PC-9 (cell line): ENCODE results near the gene SLC29A4. TPM values are rescaled to one million over a fixed set of nuclear protein-coding genes. Genes with fewer than 3 reads are reported as not detected.
"Not testable (repeated sequence)": the region's sequence is repeated elsewhere in the genome, so short reads cannot be mapped to it uniquely, and the experiment has no call there.

ENCODE experiments used
- BruUV-seq: library from RNA; stranded (reverse); fragments of 400-500 nt; replicated peaks from 2 replicates; lab custom pipeline; 2021; lab: Mats Ljungman, UMichigan
- CTCF ChIA-PET: fragments of 300-600 bp; sonication (Branson Sonifier 250); formaldehyde crosslinking; loops from one replicate; lab custom pipeline; 2022; ENCODE audit warnings: antibody characterized with exemption; lab: Charles Lee
- POLR2A ChIA-PET: fragments of 300-600 bp; sonication (Branson Sonifier 250); formaldehyde crosslinking; loops from one replicate; lab custom pipeline; 2022; ENCODE audit warnings: antibody characterized with exemption; ENCODE audit not compliant: unreplicated experiment; lab: Charles Lee
- DNase-seq, 2 experiments: peaks; one replicate each; pipeline versions ENCODE4 v3.0.0 to v3.0.0-alpha.2; 2015 to 2022; ENCODE audit warnings: mixed read lengths in 1 of 2
- H2AFZ ChIP-seq: fragments of 200-600 bp; sonication (generic); 2 replicates; pipeline ENCODE4 v1.8.1; 2017; ENCODE audit warnings: antibody characterized with exemption
- H3F3A ChIP-seq: fragments of 200-600 bp; sonication (generic); 2 replicates; pipeline ENCODE4 v1.8.1; 2017; ENCODE audit warnings: antibody characterized with exemption, mild to moderate bottlenecking, low read depth; ENCODE audit not compliant: insufficient read depth
- H3K27ac ChIP-seq: fragments of 200-600 bp; sonication (generic); 2 replicates; pipeline ENCODE4 v1.6.1; 2016; ENCODE audit warnings: mixed run types
- H3K27me3 ChIP-seq: fragments of 200-600 bp; sonication (generic); 2 replicates; pipeline ENCODE4 v1.6.1; 2016; ENCODE audit warnings: low read depth, mixed run types; ENCODE audit not compliant: insufficient read depth
- H3K36me3 ChIP-seq: fragments of 200-600 bp; sonication (generic); 2 replicates; pipeline ENCODE4 v1.6.1; 2016; ENCODE audit warnings: low read depth, mixed run types
- H3K4me1 ChIP-seq: fragments of 200-600 bp; sonication (generic); replicated peaks from 2 replicates; pipeline ENCODE4 v1.6.1; 2016; ENCODE audit warnings: mixed run types; ENCODE audit not compliant: insufficient read depth
- H3K4me2 ChIP-seq: fragments of 200-600 bp; sonication (generic); 2 replicates; pipeline ENCODE4 v1.6.1; 2017; ENCODE audit warnings: mixed run types
- H3K4me3 ChIP-seq: fragments of 200-600 bp; sonication (generic); 2 replicates; pipeline ENCODE4 v1.6.1; 2016; ENCODE audit warnings: mixed run types
- H3K79me2 ChIP-seq: fragments of 200-600 bp; sonication (generic); 2 replicates; pipeline ENCODE4 v1.6.1; 2017; ENCODE audit warnings: low read depth, mixed run types
- H3K9me2 ChIP-seq: fragments of 200-600 bp; sonication (generic); 2 replicates; pipeline ENCODE4 v1.8.1; 2017; ENCODE audit warnings: mild to moderate bottlenecking; ENCODE audit not compliant: insufficient read depth
- H3K9me3 ChIP-seq: fragments of 200-600 bp; sonication (generic); 2 replicates; pipeline ENCODE4 v1.8.1; 2016; ENCODE audit warnings: low read depth; ENCODE audit not compliant: insufficient read depth
- H4K20me1 ChIP-seq: fragments of 200-600 bp; sonication (generic); 2 replicates; pipeline ENCODE4 v1.8.1; 2017; ENCODE audit not compliant: insufficient read depth
- EZH2 ChIP-seq: fragments of 200-600 bp; sonication (generic); IDR thresholded peaks from 2 replicates; pipeline ENCODE4 v1.8.0; 2017; ENCODE audit warnings: antibody characterized with exemption, low read depth
- intact Hi-C: fragments of 100-400 bp; cut with micrococcal nuclease; formaldehyde crosslinking; loops from one replicate; pipeline ENCODE4 v1.10.0; 2022; ENCODE audit not compliant: unreplicated experiment
- total RNA-seq: library from RNA; stranded (reverse); gene quantifications from 2 replicates; pipeline ENCODE4 v1.2.3, GENCODE V29; 2021
- TF ChIP-seq, protein P1 (sequence below): fragments of 200-600 bp; sonication (generic); conservative IDR thresholded peaks from 2 replicates; pipeline ENCODE4 v1.6.1; 2017; ENCODE audit warnings: mixed run types, antibody characterized with exemption, mild to moderate bottlenecking, moderate library complexity

The SLC29A4 gene
- total RNA-seq, 1 experiment from 2014 or later, result 7.9 TPM

DNA sequence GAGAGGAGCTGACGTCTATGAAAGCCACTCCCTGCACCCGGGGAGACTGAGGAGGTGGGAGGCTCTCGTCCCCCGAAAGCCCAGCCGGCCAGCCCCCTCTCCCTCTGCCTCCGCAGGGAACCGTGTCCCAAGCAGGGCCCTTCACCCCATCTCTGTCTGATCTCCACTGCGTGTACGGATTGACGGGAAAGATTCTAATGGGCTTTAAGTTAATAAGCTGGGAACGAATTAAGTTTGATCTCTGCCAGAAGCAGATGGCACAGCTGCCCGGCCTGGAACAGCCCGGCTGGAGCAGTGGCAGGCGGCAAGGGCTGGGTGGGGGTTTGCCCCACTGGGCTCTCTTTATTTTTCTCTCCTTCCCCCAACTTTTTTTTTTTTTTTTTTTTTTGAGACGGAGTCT, 6.1 kb upstream of the SLC29A4 start:
- Histone ChIP-seq H4K20me1 (no peaks in the 10 kb centered on the region), H3F3A (0 out of 2 replicates have a peak, but pooled peaks cover 5% of the 10 kb centered on the region), H3K4me1 (no peaks in the 10 kb centered on the region), H3K27ac (no peak overlapping the region), H3K9me2 (no peaks in the 10 kb centered on the region), H3K4me2 (no peak overlapping the region), H3K27me3 (peaks cover 52% of the 10 kb centered on the region; the same call in 1 of the 2 replicates), H2AFZ (no peak overlapping the region), H3K4me3 (no peak overlapping the region), H3K9me3 (no peaks in the 10 kb centered on the region), H3K36me3 (no peaks in the 10 kb centered on the region), H3K79me2 (no peaks in the 10 kb centered on the region)
- CTCF ChIA-PET, result no interaction called here
- no peak for DNase-seq
- POLR2A ChIA-PET, result no interaction called here
- intact Hi-C loops, result no loop called here
- no TSS peak for BruUV-seq
- TF ChIP-seq, protein P1, sequence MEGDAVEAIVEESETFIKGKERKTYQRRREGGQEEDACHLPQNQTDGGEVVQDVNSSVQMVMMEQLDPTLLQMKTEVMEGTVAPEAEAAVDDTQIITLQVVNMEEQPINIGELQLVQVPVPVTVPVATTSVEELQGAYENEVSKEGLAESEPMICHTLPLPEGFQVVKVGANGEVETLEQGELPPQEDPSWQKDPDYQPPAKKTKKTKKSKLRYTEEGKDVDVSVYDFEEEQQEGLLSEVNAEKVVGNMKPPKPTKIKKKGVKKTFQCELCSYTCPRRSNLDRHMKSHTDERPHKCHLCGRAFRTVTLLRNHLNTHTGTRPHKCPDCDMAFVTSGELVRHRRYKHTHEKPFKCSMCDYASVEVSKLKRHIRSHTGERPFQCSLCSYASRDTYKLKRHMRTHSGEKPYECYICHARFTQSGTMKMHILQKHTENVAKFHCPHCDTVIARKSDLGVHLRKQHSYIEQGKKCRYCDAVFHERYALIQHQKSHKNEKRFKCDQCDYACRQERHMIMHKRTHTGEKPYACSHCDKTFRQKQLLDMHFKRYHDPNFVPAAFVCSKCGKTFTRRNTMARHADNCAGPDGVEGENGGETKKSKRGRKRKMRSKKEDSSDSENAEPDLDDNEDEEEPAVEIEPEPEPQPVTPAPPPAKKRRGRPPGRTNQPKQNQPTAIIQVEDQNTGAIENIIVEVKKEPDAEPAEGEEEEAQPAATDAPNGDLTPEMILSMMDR, result no peak
- no peak for TF ChIP-seq EZH2

DNA sequence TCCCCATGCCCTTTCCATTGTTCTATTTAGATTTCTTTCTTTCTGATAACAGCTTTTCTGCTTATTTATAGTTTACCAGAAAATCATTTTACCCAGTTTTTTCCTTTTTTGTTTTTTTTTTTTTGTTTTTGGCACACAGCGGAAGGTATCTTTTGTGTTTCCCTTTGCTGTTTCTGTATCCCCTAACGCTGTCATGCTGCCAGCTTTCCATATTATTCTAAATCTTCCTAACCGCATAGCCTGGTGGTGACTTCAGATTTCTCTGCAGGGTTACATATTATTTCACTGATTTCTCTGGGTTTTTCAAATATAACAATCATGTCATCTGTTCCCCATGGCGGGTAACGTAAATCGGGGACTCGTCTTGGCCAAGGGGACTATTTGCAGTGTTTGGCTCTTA, 4.0 kb upstream of the SLC29A4 start:
- no peak for DNase-seq
- no peak overlapping the region for H2AFZ ChIP-seq
- no peaks in the 10 kb centered on the region for H3K79me2 ChIP-seq
- H3K4me3 ChIP-seq, result no peak overlapping the region
- 0 out of 2 replicates have a peak, but pooled peaks cover 5% of the 10 kb centered on the region for H3F3A ChIP-seq
- peaks cover 38% of the 10 kb centered on the region; the same call in 1 of the 2 replicates for H3K27me3 ChIP-seq
- no peak overlapping the region for H3K4me2 ChIP-seq
- no peaks in the 10 kb centered on the region; the same call in 1 of the 2 replicates for H3K4me1 ChIP-seq
- H3K9me2 ChIP-seq, result no peaks in the 10 kb centered on the region
- POLR2A ChIA-PET, result interaction anchor here (0.7 kb wide), 1 partner anchor 102 kb away, joined by 3 read pairs; no protein-coding TSS in a partner anchor
- TF ChIP-seq EZH2, result no peak
- TF ChIP-seq, protein P1, result no peak
- CTCF ChIA-PET, result no interaction called here
- no peaks in the 10 kb centered on the region for H4K20me1 ChIP-seq
- no TSS peak for BruUV-seq
- no peaks in the 10 kb centered on the region for H3K9me3 ChIP-seq
- no peak overlapping the region for H3K27ac ChIP-seq
- intact Hi-C loops, result no loop called here
- H3K36me3 ChIP-seq, result no peaks in the 10 kb centered on the region

- CTCF ChIA-PET, result interaction anchor here (0.6 to 0.7 kb wide), 2 partner anchors 72 to 127 kb away, joined by 4 read pairs; no protein-coding TSS in a partner anchor
- no peak overlapping the region for H3K27ac ChIP-seq
- BruUV-seq, result no TSS peak
- H3K36me3 ChIP-seq, result no peaks in the 10 kb centered on the region
- intact Hi-C loops, result no loop called here
- peaks cover 2% of the 10 kb centered on the region; the same call in 1 of the 2 replicates for H3K4me1 ChIP-seq
- no peak for TF ChIP-seq EZH2
- TF ChIP-seq, protein P1, result no peak
- no peak overlapping the region for H3K4me2 ChIP-seq
- 0 out of 2 replicates have a peak, but pooled peaks cover 5% of the 10 kb centered on the region for H3F3A ChIP-seq
- no peaks in the 10 kb centered on the region for H3K9me3 ChIP-seq
- no peaks in the 10 kb centered on the region for H3K9me2 ChIP-seq
- no peak overlapping the region for H3K4me3 ChIP-seq
- peaks cover 39% of the 10 kb centered on the region; the same call in 1 of the 2 replicates for H3K27me3 ChIP-seq
- POLR2A ChIA-PET, result interaction anchor here (0.6 kb wide), 1 partner anchor 414 kb away, joined by 4 read pairs; no protein-coding TSS in a partner anchor
- no peaks in the 10 kb centered on the region for H3K79me2 ChIP-seq
- no peak overlapping the region for H2AFZ ChIP-seq
- DNase-seq, result no peak
- H4K20me1 ChIP-seq, result no peaks in the 10 kb centered on the region
Observed at GRCh38 chr7:5279734-5280133, 3.0 kb upstream of the SLC29A4 start.

- H2AFZ ChIP-seq, H3K27ac ChIP-seq, DNase-seq, H3F3A ChIP-seq, H3K79me2 ChIP-seq, CTCF ChIA-PET, BruUV-seq, H3K4me3 ChIP-seq, H3K4me2 ChIP-seq, H3K9me2 ChIP-seq, H3K9me3 ChIP-seq, H3K36me3 ChIP-seq, POLR2A ChIA-PET, H4K20me1 ChIP-seq, H3K4me1 ChIP-seq, intact Hi-C loops: not testable (repeated sequence)
- peaks cover 24% of the 10 kb centered on the region; the same call in 1 of the 2 replicates for H3K27me3 ChIP-seq
Observed at GRCh38 chr7:5281598-5282500, 894 bp upstream of the SLC29A4 start.
